CD4-positive, alpha-beta T cell treated with Interleukin-1 beta for 1 hour (primary cell): Measurements from ENCODE around the gene ENTHD1.
A peak's percentile ranks its signal among the peaks of the same experiment; 100 is the strongest.

Source experiments
- DNase-seq, 2 donors: peaks; one replicate each; pipeline ENCODE4 v3.0.0-alpha.2; 2020 to 2022

ENTHD1 gene

DNA sequence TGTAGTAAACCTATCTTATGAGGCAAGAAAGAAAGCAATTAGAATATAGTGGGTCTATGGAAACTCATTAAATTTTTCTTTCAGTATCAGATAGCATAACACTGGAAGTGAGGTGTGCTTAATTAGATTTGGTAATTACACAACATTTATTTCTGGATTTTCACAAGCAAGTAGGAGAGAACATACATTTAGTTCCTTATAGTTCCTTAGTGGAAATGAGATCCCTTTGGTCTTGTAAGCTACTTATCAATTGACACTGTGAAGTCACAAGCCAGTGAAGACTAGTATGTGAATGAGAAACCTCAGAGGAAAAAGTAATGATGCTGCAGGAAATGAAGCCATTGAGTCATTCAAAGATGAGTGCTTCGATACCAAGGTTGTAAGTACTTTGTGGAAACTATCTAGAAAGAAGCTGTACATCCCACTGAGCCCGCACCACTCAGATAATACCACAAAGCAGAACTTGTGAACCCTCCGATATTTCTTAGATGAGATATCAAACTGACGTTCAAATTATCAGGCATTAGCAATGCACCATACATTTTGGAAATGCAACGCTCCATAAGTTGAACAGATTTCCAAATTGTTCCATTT, 53.5 kb downstream of the ENTHD1 start:
- peak in 1 of 2 donors; percentile 15 for DNase-seq

DNA sequence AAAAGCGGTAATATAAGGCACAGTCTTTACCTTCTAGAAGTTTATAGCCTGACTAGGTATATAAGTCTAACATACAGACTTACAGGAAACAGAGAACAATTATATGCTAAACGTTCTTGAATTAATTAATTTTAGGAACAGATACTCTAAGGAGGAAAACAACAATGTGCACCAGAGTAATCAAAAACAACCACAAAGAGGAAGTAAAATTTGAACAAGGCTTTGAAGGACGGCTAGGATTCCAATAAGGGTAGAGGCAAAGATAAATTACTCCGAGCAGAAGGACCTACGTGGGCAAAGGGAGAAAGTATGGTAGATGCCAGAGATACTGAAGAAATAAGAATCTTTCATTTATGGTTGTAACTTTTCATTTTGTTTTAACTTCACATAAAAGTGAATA, 54.4 kb downstream of the ENTHD1 start:
- DNase-seq, result no peak

DNA sequence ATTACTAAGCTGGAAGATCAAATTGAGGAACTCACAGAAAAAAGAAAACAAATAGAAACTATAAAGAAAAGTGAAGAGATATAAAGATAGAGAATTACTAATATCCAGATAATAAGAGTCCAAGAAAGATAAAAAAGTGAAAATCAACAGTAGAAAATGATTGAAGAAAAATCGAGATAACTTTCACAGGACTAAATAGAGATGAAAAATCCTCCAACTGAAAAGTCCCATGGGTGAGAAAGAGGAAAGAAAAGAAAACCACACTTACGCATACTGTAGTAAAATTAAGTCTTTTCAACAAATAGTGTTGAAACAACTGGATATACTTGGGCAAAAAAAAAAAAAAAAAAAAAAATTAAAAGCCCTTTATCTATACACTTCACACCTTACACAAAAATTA, 60.0 kb downstream of the ENTHD1 start:
- no peak for DNase-seq

DNA sequence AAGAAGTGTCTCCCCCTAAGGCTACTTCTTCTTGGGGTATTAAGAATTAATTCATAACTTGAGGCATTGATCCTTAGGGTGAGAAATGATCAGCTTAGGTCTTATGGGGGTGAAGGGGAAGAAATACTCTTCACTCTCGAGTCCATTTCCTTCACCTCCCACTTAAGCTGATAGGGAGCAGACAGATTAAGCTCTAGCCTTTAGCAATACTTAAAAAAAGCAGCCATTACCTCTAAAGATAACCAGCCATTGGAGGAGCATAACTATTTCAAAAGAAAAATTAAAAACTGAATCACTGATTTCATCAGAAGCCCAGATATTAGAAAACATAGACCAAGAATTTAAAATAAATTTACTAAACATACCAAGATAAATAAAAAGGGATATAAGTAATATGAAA, 60.5 kb downstream of the ENTHD1 start:
- no peak for DNase-seq

DNA sequence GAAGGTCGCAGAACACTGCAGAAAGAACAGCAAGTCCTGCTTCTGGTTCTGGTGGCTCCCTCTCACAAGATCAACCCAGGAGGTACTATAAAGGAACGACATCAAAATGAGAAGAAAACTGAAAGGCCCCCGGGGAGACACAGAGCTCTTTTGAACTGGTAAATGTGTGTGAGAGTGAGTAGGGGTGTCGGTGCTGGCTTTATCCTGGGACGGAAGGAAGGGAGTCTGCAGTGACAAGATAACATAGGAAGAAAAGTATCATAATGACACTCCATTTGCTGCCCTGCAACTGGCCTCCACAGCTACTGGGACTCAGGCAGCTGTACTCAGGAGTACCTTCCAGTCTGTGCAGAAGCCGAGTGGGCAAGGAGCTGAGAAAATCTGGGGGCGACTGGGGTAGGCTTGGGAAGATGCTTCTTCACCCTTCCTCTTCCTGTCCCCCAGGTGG, 60.9 kb downstream of the ENTHD1 start:
- no peak for DNase-seq

DNA sequence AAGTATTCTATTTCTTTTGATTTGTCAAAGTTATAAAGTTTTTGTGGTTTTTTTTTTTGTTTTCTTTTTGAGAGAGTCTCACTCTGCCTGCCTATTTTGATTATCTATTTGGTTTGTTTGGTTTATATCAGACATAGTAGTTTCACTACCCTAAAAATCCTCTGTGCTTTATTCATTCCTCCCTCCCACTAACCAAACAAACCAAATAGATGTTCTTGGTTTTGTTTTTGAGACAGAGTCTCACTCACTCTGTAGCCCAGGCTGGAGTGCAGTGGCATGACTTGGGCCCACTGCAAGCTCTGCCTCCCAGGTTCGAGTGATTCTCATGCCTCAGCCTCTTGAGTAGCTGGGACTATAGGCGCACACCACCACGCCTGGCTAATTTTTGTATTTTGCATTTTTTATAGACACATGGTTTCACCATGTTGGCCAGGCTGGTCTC, 67.9 kb downstream of the ENTHD1 start:
- peak in 1 of 2 donors; percentile 10 for DNase-seq

DNA sequence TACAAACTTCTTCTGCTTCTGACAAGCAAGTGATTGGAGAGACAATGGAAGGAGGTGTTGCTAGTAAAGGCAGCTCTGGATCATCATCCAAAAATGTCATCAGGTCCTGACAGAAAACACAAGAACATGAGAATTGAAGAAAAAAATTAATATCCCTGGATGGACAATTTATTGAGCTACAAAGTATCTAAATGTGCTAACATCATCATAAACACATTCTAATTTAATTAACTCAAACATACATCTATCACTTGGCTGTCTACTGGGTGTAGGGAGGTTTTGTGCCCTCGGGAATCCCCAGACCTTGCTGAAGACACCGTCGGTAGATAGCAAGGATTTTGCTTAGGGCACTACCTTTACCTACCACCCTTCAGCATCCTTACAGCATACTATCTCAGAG, 72.6 kb downstream of the ENTHD1 start:
- no peak for DNase-seq

DNA sequence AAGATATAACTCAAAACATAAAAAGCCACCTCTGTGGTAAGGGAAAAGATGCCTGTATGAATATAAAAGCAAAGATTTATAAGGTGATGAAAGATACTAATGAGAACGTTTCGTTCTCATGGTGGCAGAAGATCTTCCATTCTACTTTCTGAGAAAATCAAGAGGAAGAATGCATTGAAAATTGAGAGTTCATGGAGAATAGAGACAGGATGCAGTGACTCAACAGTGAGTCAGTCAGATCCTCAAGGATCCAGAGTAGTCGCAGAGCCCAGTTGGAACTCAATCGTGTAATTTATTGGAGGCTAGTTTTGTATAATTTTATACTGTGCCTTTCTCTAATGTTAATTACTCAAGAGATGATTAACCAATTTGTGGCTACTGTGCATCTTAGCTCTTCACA, 73.3 kb downstream of the ENTHD1 start:
- no peak for DNase-seq

DNA sequence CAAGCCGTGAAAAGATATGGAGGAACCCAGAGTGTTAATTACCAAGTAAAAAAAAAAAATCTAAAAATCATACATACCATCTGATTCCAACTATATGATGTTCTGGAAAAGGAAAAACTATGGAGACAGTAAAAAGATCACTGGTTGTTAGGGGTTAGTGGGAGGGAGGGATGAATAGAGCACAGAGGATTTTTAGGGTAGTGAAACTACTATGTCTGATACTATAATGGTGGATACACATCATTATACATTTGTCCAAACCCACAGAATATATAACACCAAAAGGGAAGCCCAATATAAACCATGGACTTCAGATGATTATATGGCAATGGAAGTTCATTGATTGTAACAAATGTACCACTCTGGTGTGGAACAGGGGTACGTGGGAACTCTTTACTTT, 74.1 kb downstream of the ENTHD1 start:
- no peak for DNase-seq

DNA sequence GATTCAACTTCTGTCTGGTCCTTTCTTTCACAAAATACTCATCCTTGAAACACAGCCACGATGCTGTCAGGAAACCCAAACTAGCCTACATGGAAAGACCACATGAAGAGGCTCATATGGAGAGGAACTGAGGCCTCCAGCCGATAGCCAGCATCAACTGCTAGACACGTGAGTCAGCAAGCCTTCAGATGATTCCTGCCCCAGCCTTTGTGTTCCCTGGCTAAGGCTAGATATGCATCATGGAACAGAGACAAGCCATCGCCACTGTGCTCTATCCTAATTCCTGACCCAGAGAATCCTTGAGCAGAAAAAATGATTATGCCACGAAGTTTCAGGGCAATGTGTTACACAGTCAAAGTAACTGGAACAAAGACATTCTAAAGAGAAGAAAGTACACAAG, 75.5 kb downstream of the ENTHD1 start:
- DNase-seq, result no peak

DNA sequence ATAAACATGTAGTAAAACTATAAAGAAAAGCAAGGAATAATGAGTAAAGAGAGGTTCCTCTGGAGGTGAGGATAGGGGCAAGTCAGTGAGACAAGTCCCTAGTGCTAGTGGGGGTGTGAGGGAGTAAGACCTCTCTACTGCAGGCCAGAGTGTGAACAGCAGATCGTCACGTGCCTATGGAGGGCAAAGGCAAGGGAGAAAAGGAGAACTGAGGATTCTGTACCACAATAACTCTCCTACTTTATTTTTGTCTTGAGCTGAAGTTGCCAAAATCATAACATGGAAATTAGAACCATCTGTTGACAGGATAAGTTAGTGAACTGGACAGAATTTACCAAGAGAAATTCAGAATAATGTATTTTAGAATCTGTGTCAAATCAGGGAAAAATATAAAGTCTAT, 77.6 kb downstream of the ENTHD1 start:
- no peak for DNase-seq

DNA sequence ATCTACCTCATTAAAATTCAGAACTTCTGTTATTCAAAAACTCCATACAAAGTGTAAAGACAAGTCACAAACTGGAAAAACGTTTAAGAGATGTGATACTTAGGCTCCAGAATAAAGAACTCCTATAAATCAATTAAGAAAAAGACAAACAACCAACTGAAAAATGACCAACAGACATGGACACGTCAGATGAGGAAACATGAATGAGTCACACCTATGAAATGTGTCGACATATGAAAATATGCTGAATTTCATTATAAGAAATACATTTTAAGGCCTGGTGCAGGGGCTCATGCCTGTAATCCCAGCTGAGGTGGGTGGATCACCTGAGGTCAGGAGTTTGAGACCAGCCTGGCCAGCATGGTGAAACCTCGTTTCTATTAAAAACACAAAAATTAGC, 78.7 kb downstream of the ENTHD1 start:
- DNase-seq, result no peak

DNA sequence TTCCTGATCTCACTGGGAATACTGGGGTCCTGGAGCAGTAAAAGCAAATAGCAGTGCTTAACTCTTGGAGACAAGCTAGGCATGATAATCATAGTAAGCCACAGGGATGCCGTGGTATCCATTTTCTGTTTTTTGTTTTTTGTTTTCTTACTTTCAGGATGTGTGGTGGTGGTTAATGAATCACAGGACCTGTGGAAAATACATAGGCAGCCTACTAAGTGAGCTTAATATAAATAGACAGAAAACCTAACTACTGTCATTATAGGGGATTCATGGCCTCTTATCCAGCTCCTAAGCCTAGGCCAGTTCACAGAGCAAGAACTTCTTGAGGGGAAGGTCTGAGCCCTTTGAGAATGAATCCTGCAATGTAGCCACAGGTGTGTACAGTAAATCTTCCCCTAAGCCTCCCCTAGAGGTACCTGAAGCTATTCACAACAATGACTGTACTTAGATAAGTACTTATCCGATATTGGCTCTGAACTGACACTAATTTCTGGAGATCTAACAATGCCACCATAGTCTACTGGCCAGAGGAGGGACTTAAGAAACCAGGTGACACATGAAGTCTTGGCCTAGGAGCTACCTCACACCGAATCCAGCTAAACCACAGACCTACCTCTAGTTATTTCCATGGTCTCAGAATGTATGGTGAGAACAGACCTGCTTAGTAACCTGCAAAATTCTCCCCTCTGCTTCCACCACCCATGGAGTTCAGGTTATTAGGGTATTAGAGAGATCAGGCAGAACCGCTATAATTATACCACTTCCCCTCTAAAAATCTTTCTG, 83.6 kb downstream of the ENTHD1 start:
- DNase-seq, result no peak

DNA sequence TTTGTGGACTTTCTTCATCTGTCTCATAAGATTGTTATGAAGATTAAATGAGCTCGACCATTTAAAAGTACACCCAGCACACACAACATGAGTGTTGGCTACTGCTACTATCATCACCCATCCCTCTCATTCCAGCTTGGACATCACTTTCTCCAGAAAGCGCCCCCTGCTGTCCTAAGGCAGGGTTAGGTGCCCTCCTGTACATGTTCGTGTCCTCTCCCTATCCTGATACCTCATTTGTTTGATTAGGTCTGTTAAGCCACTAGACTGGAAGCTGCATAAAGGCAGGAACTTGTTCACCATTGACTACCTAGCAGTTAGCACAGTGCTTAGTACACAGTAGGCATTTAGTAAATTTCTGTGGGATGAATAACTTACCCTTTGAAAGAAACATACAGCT, 85.5 kb downstream of the ENTHD1 start:
- DNase-seq, result peak in 1 of 2 donors; percentile 30

DNA sequence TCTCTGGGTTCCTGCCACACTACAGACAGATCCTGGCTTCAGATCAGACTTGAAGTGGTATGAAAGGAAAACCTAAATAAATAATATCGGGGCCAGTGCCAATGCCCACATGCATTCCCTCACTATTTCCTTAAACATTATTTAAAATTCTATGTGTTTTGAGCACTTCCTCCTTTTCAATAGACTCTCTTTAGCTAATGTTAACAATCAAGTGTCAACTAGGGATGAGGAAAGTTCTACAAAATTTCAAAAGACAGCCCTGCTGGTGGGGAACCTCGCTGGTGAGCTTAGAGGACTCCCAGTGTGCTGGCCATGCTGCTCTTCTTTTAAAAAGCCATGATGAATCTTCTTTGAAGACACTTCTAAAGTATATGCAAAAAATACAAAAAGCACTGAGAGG, 87.5 kb downstream of the ENTHD1 start:
- DNase-seq, result no peak

DNA sequence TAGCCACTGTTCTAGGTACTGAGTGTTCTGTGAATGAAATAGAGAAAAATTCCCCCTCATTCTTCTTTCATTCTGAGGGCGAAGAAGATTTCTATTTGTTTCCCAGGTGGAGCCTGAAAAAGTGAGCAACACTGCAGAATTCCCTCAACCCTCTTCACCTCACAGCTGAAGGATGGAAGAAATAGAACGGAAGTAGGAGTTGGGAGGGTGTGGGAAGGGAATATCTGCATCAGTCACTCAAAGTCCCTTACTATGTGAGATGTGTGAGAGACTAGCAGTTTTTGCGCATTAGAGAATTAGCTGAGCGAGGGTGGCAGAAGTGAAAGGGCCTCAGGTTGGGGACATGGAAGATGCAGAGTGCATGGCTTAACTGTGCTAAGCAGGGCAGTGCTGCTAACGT, 88.4 kb downstream of the ENTHD1 start:
- no peak for DNase-seq

DNA sequence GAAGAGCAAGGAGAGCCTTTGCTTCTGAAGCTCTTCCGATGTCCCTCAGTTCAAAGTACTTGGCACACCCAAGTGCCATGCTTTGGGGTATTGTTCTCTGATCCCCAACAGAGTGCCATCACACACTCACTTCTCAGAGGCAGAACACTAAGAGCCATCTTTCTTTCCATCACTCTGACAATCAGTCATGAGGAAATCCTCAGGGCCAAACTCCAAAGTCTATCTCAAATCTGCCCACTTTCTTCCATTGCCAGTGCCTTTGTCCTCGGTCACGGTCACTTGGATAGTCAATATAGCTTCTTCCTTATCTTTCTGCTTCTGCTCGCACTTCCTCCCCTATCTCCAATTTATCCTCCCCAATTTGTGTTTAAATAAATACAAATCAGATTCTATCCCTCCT, 90.9 kb downstream of the ENTHD1 start:
- no peak for DNase-seq

DNA sequence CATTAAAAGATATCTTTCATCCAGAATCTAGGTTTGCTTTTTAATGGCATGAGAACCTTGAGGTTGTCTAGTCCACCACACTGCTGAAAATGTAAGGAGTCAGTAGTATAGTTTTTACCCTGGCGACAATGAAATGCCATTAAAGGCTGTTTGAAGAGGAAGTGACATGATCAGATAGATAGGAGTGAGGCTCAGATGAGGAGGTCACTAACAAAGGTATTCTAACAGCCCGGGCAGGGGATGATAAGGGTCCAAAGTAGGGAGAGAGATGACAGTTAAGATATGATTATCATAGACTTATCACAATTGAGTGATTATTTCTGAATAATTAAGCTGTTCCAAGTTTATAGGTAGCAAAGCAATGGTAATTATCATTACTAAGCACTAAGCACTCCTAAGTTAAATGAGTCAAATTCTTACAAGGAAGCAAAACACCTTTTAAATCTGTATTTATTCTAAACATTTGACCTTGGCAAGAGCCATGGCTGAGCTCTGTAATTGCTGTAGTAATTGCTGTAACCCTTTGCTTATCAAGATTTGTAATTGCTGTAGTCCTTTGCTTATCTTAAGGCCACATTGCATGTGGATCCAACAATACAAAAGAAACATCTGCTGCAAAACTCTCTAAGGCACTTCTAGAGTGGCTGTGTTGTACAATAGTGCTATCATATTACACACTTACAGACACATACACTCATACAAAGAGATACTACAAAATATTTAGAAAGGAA, 92.6 kb downstream of the ENTHD1 start:
- DNase-seq, result no peak

DNA sequence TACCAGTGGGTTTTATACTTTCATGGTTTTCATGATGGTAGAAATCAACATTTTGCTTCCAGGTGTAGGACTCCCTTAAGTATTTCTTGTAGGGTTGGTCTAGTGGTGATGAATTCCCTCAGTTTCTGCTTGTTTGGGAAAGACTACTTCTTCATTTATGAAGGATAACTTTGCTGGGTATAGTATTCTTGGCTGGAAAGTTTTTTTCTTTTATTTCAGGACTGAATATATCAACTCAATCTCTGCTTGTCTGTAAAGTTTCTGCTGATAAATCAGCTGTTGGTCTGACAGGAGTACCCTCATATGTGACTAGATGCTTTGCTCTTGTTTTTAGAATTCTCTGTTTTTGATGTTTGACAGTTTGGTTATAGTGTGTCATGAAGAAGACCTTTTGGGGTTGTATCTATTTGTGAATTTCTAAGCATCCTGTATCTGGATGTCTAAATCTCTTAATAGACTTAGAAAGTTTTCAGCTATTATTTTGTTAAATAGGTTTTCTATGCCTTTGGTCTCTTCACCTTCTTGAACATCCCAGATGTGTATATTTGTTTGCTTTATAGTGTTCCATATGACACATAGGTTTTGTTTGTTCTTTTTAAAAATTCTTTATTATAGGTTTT, 95.9 kb downstream of the ENTHD1 start:
- no peak for DNase-seq

DNA sequence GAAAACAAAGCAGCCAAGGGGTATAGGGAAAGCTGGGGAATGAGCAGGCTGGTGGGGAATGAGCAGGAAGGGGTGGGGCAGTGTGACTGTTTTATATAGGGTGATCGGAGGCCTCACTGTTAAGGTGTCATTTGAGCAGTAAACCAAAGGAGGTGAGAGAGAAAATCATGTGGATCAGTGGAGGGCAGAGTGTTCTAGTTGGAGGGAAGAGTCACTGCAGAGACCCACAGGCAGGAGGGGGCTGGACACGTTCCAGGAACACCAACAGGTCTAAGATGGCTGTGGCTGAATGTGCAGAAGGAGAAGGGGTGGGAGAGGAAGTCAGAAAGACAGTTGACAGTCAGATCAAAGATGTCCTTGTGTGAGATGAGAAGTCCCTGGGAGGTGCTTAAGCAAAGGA, 103.8 kb downstream of the ENTHD1 start:
- DNase-seq, result no peak

DNA sequence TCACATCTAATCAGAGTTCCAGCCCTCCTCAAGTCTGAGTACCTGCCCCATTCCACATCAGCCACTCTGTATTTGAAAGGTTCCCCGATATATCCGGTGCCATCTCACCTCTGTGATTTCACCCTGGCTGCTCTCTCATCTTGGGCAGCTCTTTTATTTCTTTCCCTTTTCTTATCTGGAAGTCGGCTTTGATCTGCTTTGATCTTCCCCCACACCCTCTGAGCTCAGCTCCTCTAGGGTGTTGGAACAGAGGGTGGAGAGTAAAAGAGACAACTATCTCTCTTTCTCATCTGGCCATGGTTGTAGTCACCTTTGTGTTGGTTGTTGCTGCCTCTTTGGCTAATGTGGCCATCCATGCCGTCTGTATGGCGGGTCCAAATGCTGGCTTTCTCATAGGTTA, 108.3 kb downstream of the ENTHD1 start:
- DNase-seq, result no peak

DNA sequence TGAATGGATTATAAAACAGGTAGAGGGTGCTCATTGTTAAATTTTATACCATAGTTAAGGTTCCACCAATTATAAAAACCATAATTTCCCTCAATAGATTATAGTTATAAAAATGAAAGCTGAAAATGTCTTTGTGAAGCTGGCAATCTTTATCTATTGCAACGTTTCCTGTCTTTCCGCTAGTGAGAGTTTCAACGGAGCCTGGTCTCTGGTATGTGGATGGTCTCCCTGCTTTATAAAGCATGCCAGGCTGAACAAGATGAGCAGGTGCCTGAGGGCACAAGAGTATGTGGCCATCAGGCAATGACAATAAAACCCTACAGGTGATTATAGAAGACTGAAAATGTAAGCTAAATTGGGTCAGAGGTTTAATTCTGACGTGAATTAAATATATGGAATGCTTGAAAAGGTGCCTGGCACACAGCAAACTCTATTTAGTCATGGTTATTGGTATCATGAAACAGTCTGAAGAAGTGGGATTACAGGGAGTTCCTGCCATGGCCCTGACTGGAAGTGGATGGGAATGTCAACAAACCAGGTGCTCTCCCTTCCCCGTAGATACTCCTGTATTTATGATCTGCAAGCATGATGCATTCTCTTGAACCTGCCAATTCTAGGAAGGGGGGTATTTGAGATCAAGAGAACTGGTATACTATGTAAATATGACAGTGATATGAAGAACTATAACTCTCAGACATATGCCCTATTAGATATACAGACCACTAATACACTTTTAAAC, 115.7 kb downstream of the ENTHD1 start:
- DNase-seq, result no peak
